Fibroblast of lung (primary cell): ENCODE data around the gene GPAM.

Experiments used
- EZH2 ChIP-seq: IDR thresholded peaks from 2 replicates; pipeline ENCODE4 v1.5.1; 2012; ENCODE audit warnings: low read length, control low read depth, mild to moderate bottlenecking; ENCODE audit errors: missing control alignments
- TF ChIP-seq, protein P1 (sequence below), 2 donors: IDR thresholded peaks in 1 of 2; conservative IDR thresholded peaks in 1 of 2; 1 replicate in 1 of 2; 2 replicates in 1 of 2; pipeline ENCODE4 v1.5.1; 2011 to 2012; ENCODE audit warnings: low read length in 2 of 2, control low read depth in 1 of 2, inconsistent platforms in 1 of 2, low read depth in 1 of 2, mild to moderate bottlenecking in 1 of 2

DNA sequence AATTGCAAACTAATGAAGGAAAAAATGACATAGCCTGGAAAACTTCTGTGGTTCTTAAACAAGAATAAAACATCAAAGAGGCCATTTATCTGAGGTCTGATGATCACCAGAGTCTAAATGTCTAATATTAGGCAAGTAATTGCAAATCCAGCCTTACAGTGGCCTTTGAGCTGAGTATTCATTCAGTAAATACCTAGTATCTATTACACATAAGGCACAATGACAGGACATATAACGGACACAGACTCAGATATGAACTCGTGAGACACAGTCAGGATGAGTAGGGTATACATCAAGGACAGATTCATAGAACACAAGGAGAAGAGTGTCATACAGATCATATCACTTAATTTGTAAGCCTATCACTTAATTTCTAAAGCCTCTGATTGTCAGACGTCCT is 16.8 kb downstream of the GPAM start:
- TF ChIP-seq, protein P1, sequence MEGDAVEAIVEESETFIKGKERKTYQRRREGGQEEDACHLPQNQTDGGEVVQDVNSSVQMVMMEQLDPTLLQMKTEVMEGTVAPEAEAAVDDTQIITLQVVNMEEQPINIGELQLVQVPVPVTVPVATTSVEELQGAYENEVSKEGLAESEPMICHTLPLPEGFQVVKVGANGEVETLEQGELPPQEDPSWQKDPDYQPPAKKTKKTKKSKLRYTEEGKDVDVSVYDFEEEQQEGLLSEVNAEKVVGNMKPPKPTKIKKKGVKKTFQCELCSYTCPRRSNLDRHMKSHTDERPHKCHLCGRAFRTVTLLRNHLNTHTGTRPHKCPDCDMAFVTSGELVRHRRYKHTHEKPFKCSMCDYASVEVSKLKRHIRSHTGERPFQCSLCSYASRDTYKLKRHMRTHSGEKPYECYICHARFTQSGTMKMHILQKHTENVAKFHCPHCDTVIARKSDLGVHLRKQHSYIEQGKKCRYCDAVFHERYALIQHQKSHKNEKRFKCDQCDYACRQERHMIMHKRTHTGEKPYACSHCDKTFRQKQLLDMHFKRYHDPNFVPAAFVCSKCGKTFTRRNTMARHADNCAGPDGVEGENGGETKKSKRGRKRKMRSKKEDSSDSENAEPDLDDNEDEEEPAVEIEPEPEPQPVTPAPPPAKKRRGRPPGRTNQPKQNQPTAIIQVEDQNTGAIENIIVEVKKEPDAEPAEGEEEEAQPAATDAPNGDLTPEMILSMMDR (conservative IDR thresholded peaks at IDR 0.05 in 1 of 2, IDR thresholded peaks at IDR 0.05 in 1 of 2; ENCODE audit: low read depth in 1 of 2, low read length in 2 of 2), result no peak
- no peak for TF ChIP-seq EZH2
